HepG2 (cell line): Measurements from ENCODE around the gene CGNL1. TPM values are rescaled to one million over a fixed set of nuclear protein-coding genes. Genes with fewer than 3 reads are reported as not detected.

ENCODE experiments used
- ATAC-seq: fragments of 200-7000 bp; cut with Tn5 transposase; 3 replicates; pipeline ENCODE4 v1.9.1; 2020; ENCODE audit warnings: mild to moderate bottlenecking, moderate library complexity
- BruUV-seq: library from RNA; stranded (reverse); fragments of 400-500 nt; replicated peaks from 2 replicates; lab custom pipeline; 2021; lab: Mats Ljungman, UMichigan
- CTCF ChIA-PET: fragments of 300-600 bp; formaldehyde crosslinking; extraction: SDS; loops from one replicate; lab custom pipeline; 2021; ENCODE audit warnings: low total read pairs, inconsistent platforms, low intra/inter-chr PET ratio; lab: Yijun Ruan, JAX
- POLR2A ChIA-PET: fragments of 350-600 bp; sonication (Branson Sonifier 250); formaldehyde crosslinking; loops from one replicate; lab custom pipeline; 2020; ENCODE audit warnings: antibody characterized with exemption, inconsistent platforms; lab: Yijun Ruan, JAX
- DNase-seq: peaks from one replicate; pipeline ENCODE4 v3.0.0-alpha.2; 2015; ENCODE audit warnings: low spot score
- FAIRE-seq: peaks from 3 replicates; lab custom pipeline; 2011; peaks lifted over from hg19 to GRCh38; lab: Jason Lieb, UNC
- H2AFZ ChIP-seq: one replicate; pipeline ENCODE4 v1.6.1; 2011; ENCODE audit warnings: low read length, inconsistent platforms
- H3K27ac ChIP-seq: fragments of 300-600 bp; 3 replicates; pipeline ENCODE4 v1.8.0; 2011; ENCODE audit warnings: mixed run types, mild to moderate bottlenecking, mixed read lengths, low read length, inconsistent platforms; ENCODE audit not compliant: insufficient read depth; ENCODE audit errors: extremely low read length
- H3K27me3 ChIP-seq, 2 experiments: fragments of 200-600 bp in 1 of 2; 2 replicates in 1 of 2; 3 replicates in 1 of 2; pipeline versions ENCODE4 v1.6.0 to v1.8.0; 2011; ENCODE audit warnings: low read length in 2 of 2, mild to moderate bottlenecking in 2 of 2, moderate library complexity in 2 of 2, inconsistent platforms in 1 of 2; ENCODE audit not compliant: insufficient read depth in 2 of 2, control insufficient read depth in 1 of 2
- H3K36me3 ChIP-seq, 2 experiments: fragments of 200-600 bp in 1 of 2; replicated peaks in 1 of 2; 2 replicates in 1 of 2; 3 replicates in 1 of 2; pipeline versions ENCODE4 v1.5.1 to v1.8.0; 2011; ENCODE audit warnings: low read length in 2 of 2, inconsistent platforms in 1 of 2; ENCODE audit not compliant: insufficient read depth in 2 of 2, control insufficient read depth in 1 of 2
- H3K4me1 ChIP-seq: 2 replicates; pipeline ENCODE4 v1.5.1; 2012; ENCODE audit warnings: low read length, inconsistent platforms; ENCODE audit not compliant: insufficient read depth
- H3K4me2 ChIP-seq: 2 replicates; pipeline ENCODE4 v1.6.0; 2011; ENCODE audit warnings: low read depth, low read length, inconsistent platforms
- H3K4me3 ChIP-seq, 3 experiments: fragments of 200-600 bp in 1 of 3; sonication (generic), shearing (Covaris generic) in 1 of 3; replicated peaks in 1 of 3; 2 replicates each; pipeline ENCODE4 v1.5.1; 2011 to 2016; ENCODE audit warnings: low read length in 3 of 3, inconsistent platforms in 2 of 3, low read depth in 2 of 3, mild to moderate bottlenecking in 2 of 3, control low read depth in 1 of 3, mixed read lengths in 1 of 3; ENCODE audit not compliant: insufficient read depth in 1 of 3
- H3K79me2 ChIP-seq: one replicate; pipeline ENCODE4 v1.6.1; 2011; ENCODE audit warnings: low read length, inconsistent platforms; ENCODE audit not compliant: insufficient read depth
- H3K9ac ChIP-seq: 2 replicates; pipeline ENCODE4 v1.6.0; 2011; ENCODE audit warnings: mild to moderate bottlenecking, low read depth, low read length, inconsistent platforms; ENCODE audit not compliant: insufficient read depth
- H3K9me3 ChIP-seq: 2 replicates; pipeline ENCODE4 v1.5.1; 2012; ENCODE audit warnings: mild to moderate bottlenecking, low read length
- H4K20me1 ChIP-seq: 2 replicates; pipeline ENCODE4 v1.6.0; 2011; ENCODE audit warnings: inconsistent platforms, mild to moderate bottlenecking, low read length, moderate library complexity; ENCODE audit not compliant: insufficient read depth
- ATF1 ChIP-seq: IDR thresholded peaks from 2 replicates; pipeline ENCODE4 v1.6.1; 2016; ENCODE audit warnings: mild to moderate bottlenecking, control low read depth
- BRD4 ChIP-seq: sonication (generic); formaldehyde crosslinking; IDR thresholded peaks from 2 replicates; pipeline ENCODE4 v1.4.0; 2020; ENCODE audit warnings: missing genetic modification reagents
- FOXO1 ChIP-seq: sonication (generic); formaldehyde crosslinking; IDR thresholded peaks from 2 replicates; pipeline ENCODE4 v1.4.0; 2020; ENCODE audit warnings: missing genetic modification reagents
- FOXP1 ChIP-seq, 2 experiments: fragments of 450-650 bp in 1 of 2; IDR thresholded peaks; 2 replicates each; pipeline ENCODE4 v1.6.1; 2017 to 2018; ENCODE audit warnings: antibody characterized with exemption in 1 of 2
- KAT2B ChIP-seq: fragments of 150-350 bp; IDR thresholded peaks from 2 replicates; pipeline ENCODE4 v1.6.1; 2014; ENCODE audit warnings: low read depth, low read length, borderline replicate concordance
- KDM5A ChIP-seq: fragments of 200-600 bp; sonication (generic); IDR thresholded peaks from 2 replicates; pipeline ENCODE4 v1.7.0; 2018; ENCODE audit warnings: antibody characterized with exemption, mild to moderate bottlenecking, low read length, borderline replicate concordance
- LCORL ChIP-seq, 2 experiments: fragments of 450-650 bp in 1 of 2; sonication (generic) in 1 of 2; formaldehyde crosslinking in 1 of 2; IDR thresholded peaks; 2 replicates each; pipeline versions ENCODE4 v1.5.0 to v1.6.1; 2017 to 2020; ENCODE audit warnings: antibody characterized with exemption in 1 of 2, missing genetic modification reagents in 1 of 2
- MYNN ChIP-seq: sonication (generic); formaldehyde crosslinking; IDR thresholded peaks from 2 replicates; pipeline ENCODE4 v1.4.0; 2020; ENCODE audit warnings: mild to moderate bottlenecking, low read depth, missing genetic modification reagents
- PRMT3 ChIP-seq: sonication (generic); formaldehyde crosslinking; IDR thresholded peaks from 2 replicates; pipeline ENCODE4 v1.8.1; 2022; ENCODE audit warnings: low read depth, mild to moderate bottlenecking, moderate library complexity, missing genetic modification reagents, borderline replicate concordance
- TFAP4 ChIP-seq: sonication (generic); IDR thresholded peaks from 2 replicates; pipeline ENCODE4 v1.6.1; 2016; ENCODE audit warnings: low read depth, borderline replicate concordance
- TRAFD1 ChIP-seq: sonication (generic); formaldehyde crosslinking; IDR thresholded peaks from 2 replicates; pipeline ENCODE4 v1.5.1; 2020; ENCODE audit warnings: missing genetic modification reagents, mild to moderate bottlenecking, borderline replicate concordance
- ZBTB2 ChIP-seq: sonication (generic); formaldehyde crosslinking; IDR thresholded peaks from 2 replicates; pipeline ENCODE4 v1.8.0; 2022; ENCODE audit warnings: low read depth, missing genetic modification reagents
- ZNF335 ChIP-seq: sonication (generic); formaldehyde crosslinking; IDR thresholded peaks from 2 replicates; pipeline ENCODE4 v1.4.0; 2020; ENCODE audit warnings: missing genetic modification reagents
- ZNF343 ChIP-seq: sonication (generic); formaldehyde crosslinking; IDR thresholded peaks from 2 replicates; pipeline ENCODE4 v1.4.0; 2020; ENCODE audit warnings: mild to moderate bottlenecking, missing genetic modification reagents
- ZNF614 ChIP-seq: IDR thresholded peaks from 2 replicates; pipeline ENCODE4 v1.6.1; 2018; ENCODE audit warnings: missing biosample characterization, missing genetic modification reagents, inconsistent platforms, borderline replicate concordance
- ZNF678 ChIP-seq: sonication (generic); formaldehyde crosslinking; IDR thresholded peaks from 2 replicates; pipeline ENCODE4 v1.4.0; 2020; ENCODE audit warnings: mild to moderate bottlenecking, missing genetic modification reagents
- ZNF710 ChIP-seq: sonication (generic); formaldehyde crosslinking; IDR thresholded peaks from 2 replicates; pipeline ENCODE4 v1.5.0; 2020; ENCODE audit warnings: mild to moderate bottlenecking, missing genetic modification reagents, borderline replicate concordance
- WGBS: methylation state at CpG from one replicate; pipeline ENCODE4 v1.1.6; 2017; ENCODE audit warnings: low lambda C conversion rate; 5-methylcytosine and 5-hydroxymethylcytosine counted together
- in situ Hi-C: cut with HindIII; loops from 2 replicates; pipeline ENCODE4 v1.10.0; 2017; ENCODE audit warnings: low pct_unique_long_range_greater_than_20kb; ENCODE audit not compliant: extremely low pct_ligation_motif_present
- intact Hi-C: fragments of 100-400 bp; cut with micrococcal nuclease; formaldehyde crosslinking; loops from one replicate; pipeline ENCODE4 v1.10.0; 2022; ENCODE audit not compliant: unreplicated experiment
- polyA plus RNA-seq, 8 experiments: library from polyadenylated mRNA; depleted of rRNA in 3 of 8; stranded (reverse) in 7 of 8; unstranded in 1 of 8; fragments of >200 nt; fragmentation: Illumina TruSeq in 4 of 8; extraction: Trizol in 4 of 8; gene quantifications; 2 replicates each; pipeline versions ENCODE4 v1.2.1 to v1.2.3, GENCODE V29; 2011 to 2016; ENCODE audit warnings: low read depth in 4 of 8, missing spikeins in 1 of 8, mixed read lengths in 1 of 8; ENCODE audit not compliant: insufficient read depth in 1 of 8
- total RNA-seq, 5 experiments: library from RNA; depleted of rRNA; stranded (reverse); fragments of >200 nt; fragmentation: Illumina TruSeq; extraction: Trizol; gene quantifications; 2 replicates each; pipeline ENCODE4 v1.2.3, GENCODE V29; 2016; ENCODE audit warnings: low read depth in 1 of 5

Gene CGNL1
- total and polyA plus RNA-seq, 2 of the 13 experiments (the other 11 are each of a cell fraction or from before 2014, with no cell fraction given): 5.6 to 15.6 TPM

GRCh38 chr15:57391537-57391936 lies 15.2 kb downstream of the CGNL1 start (continued):
- no peak for TF ChIP-seq ZNF710 (CRISPR knock-in tag)

GRCh38 chr15:57393061-57393460 lies 16.8 kb downstream of the CGNL1 start:
- H3K27ac ChIP-seq: no peak overlapping the region
- no peaks in the 10 kb centered on the region for H3K36me3 ChIP-seq
- peaks cover 33% of the 10 kb centered on the region for H3K4me1 ChIP-seq
- ChIA-PET CTCF (no interaction called here), POLR2A (no interaction called here)
- in situ Hi-C loops (no loop called here), intact Hi-C loops (loop anchor here (5.0 kb wide), 1 partner anchor 34 kb away; no protein-coding TSS in a partner anchor)
- H4K20me1 ChIP-seq: no peaks in the 10 kb centered on the region
- H2AFZ ChIP-seq: no peak overlapping the region
- H3K27me3 ChIP-seq: no peaks in the 10 kb centered on the region
- peaks cover 8% of the 10 kb centered on the region for H3K79me2 ChIP-seq
- DNase-seq: no peak
- H3K9ac ChIP-seq: no peak overlapping the region
- no TSS peak for BruUV-seq
- H3K4me3 ChIP-seq: no peak overlapping the region
- H3K9me3 ChIP-seq: no peaks in the 10 kb centered on the region
- TF ChIP-seq ZNF343 (CRISPR knock-in tag): no peak
- no peak for TF ChIP-seq TRAFD1
- TF ChIP-seq ZNF614 (CRISPR knock-in tag): no peak
- no peak for TF ChIP-seq KDM5A
- no peak for TF ChIP-seq ZBTB2
- TF ChIP-seq ZNF335 (CRISPR knock-in tag): no peak
- TF ChIP-seq FOXO1: no peak
- TF ChIP-seq KAT2B: no peak
- no peak for TF ChIP-seq BRD4 (CRISPR knock-in tag)
- TF ChIP-seq MYNN (CRISPR knock-in tag): no peak
- TF ChIP-seq PRMT3: no peak
- TF ChIP-seq TFAP4: no peak
- TF ChIP-seq ZNF678 (CRISPR knock-in tag): no peak
- no peak for TF ChIP-seq ATF1 (CRISPR knock-in tag)
- no peak for TF ChIP-seq FOXP1 (IDR thresholded peaks at IDR 0.05)
- no peak for TF ChIP-seq FOXP1 (CRISPR knock-in tag; IDR thresholded peaks at IDR 0.05)
- no peak for TF ChIP-seq LCORL (IDR thresholded peaks at IDR 0.05)
- TF ChIP-seq LCORL (CRISPR knock-in tag; IDR thresholded peaks at IDR 0.05): no peak
- ATAC-seq: no peak
- 80% methylated on average over 2 of the region's 2 CpGs for WGBS
- FAIRE-seq: no peak
- H3K4me2 ChIP-seq: no peak overlapping the region
